Activated T-helper 17 cell treated with anti-CD3 and anti-CD28 coated beads, Interleukin-2, amount 50 U/mL, for 72 hours (primary cell): ENCODE data around the gene TTC6. TPM values are rescaled to one million over a fixed set of nuclear protein-coding genes. Genes with fewer than 3 reads are reported as not detected.

Source experiments
- ATAC-seq: fragments of 150-1000 bp; cut with Tn5 transposase; replicated peaks from 2 replicates; pipeline ENCODE4 v1.10.0; 2021; ENCODE audit warnings: mild to moderate bottlenecking, moderate library complexity
- H3K27ac Mint-ChIP-seq: one replicate; pipeline ENCODE4 v1.8.0; 2022; ENCODE audit warnings: mixed read lengths
- H3K27me3 Mint-ChIP-seq: one replicate; pipeline ENCODE4 v1.8.0; 2022; ENCODE audit warnings: mixed read lengths
- H3K36me3 Mint-ChIP-seq: one replicate; pipeline ENCODE4 v1.8.0; 2022; ENCODE audit warnings: low read depth, mild to moderate bottlenecking, mixed read lengths
- H3K4me1 Mint-ChIP-seq: one replicate; pipeline ENCODE4 v1.8.0; 2022; ENCODE audit warnings: mixed read lengths
- H3K4me3 Mint-ChIP-seq: one replicate; pipeline ENCODE4 v1.8.0; 2022; ENCODE audit warnings: mild to moderate bottlenecking, mixed read lengths
- H3K9me3 Mint-ChIP-seq: one replicate; pipeline ENCODE4 v1.8.0; 2022; ENCODE audit warnings: mixed read lengths
- total RNA-seq, 2 donors: library from RNA; stranded (reverse); gene quantifications; one replicate each; pipeline ENCODE4 v1.2.3, GENCODE V29; 2022

Gene TTC6
- total RNA-seq, 2 donors from 2014 or later = not detected

DNA sequence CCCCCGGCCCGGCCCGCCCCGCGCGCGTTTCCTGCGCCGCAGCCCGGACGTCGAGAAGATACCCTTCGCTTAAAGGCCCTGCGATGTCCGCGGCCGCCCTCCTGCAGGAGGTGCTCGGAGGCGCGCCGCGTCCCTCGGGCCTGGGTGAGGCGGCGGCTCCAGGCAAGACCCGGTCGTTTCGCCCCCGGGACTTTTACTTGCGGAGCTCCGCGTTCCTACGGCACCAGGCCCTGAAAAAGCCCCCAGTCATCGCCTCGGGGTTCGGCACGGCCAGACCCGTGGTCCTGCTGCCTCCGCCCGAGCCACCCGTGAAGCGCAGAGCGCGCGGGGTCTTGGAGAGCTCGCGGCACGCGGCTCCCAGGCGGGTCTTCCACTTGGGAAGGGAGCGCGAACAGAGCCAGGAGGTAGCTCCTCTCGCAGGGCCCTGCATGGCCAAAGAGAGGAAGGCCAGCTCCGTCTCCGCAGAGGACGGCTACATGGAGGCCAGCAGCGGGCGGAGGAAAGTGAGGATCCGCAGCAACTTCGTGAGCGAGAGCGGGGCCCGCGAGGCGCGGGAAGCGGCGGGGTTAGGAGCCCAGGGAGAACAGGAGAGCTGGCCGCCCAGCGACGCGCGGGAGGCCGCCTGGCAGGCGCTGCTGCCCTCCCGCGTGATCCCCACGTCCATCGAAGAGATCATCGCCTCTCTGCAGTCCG, 26.9 kb downstream of the TTC6 start:
- no peak for ATAC-seq
- H3K36me3 Mint-ChIP-seq = no peaks in the 10 kb centered on the region
- H3K9me3 Mint-ChIP-seq = peaks cover 4% of the 10 kb centered on the region
- H3K4me1 Mint-ChIP-seq = no peaks in the 10 kb centered on the region
- peaks cover 7% of the 10 kb centered on the region for H3K27me3 Mint-ChIP-seq
- H3K4me3 Mint-ChIP-seq = no peak overlapping the region
- no peak overlapping the region for H3K27ac Mint-ChIP-seq

GRCh38 chr14:37623426-37623951, 28.1 kb downstream of the TTC6 start:
- peaks cover 7% of the 10 kb centered on the region for H3K27me3 Mint-ChIP-seq
- no peaks in the 10 kb centered on the region for H3K36me3 Mint-ChIP-seq
- no peak overlapping the region for H3K27ac Mint-ChIP-seq
- peaks cover 4% of the 10 kb centered on the region for H3K9me3 Mint-ChIP-seq
- H3K4me1 Mint-ChIP-seq = no peaks in the 10 kb centered on the region
- no peak overlapping the region for H3K4me3 Mint-ChIP-seq
- ATAC-seq = no peak

- ATAC-seq = no peak
- no peak overlapping the region for H3K4me3 Mint-ChIP-seq
- H3K9me3 Mint-ChIP-seq = peaks cover 4% of the 10 kb centered on the region
- H3K36me3 Mint-ChIP-seq = no peaks in the 10 kb centered on the region
- H3K4me1 Mint-ChIP-seq = no peaks in the 10 kb centered on the region
- H3K27me3 Mint-ChIP-seq = peaks cover 7% of the 10 kb centered on the region
- no peak overlapping the region for H3K27ac Mint-ChIP-seq
These were observed 28.5 kb downstream of the TTC6 start for GRCh38 chr14:37623971-37624370.

DNA sequence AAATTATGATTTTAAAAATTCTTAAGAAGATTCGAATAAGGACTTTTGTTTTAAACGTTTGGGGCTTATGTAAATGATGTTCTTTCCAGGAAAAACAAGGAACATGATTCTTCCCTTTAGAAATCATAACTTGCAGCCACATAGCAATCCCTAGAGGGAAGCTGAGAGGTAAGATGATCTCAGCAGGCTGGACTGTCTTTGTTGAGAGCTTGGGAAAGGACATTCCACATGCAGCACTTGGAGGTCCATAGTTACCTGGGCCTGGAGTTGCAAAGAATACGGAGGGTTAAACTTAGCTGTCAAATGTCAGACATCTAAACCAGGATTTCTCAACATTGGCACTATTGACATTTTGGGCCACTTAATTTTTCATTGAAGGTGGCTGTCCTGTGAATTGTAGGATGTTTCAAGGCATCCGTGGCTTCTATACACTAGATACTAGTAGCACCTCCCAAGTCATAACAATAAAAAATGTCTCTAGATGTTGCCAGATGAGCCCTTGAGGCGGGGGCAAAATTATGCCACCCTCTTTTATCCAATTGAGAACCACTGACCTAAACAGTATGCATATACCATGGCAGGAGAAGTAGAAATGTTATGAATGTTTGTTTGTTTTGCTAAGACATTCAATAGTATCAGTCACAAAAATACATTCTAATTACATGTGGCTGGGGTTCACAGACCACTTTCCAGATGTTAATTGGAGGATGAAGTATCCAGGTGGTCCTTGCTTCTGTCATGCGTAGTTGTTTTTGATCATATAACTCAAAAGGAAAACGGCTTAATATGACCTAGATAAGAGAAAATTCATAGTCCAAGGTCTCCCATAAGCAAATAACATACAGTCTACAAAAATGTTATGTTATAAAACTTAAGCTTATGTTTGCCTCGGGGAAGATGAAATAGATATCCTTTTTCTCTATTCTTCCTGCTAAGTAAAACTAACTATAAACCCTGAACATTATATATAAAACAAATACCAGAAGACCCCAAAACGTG, 30.5 kb downstream of the TTC6 start:
- H3K4me1 Mint-ChIP-seq = no peaks in the 10 kb centered on the region
- peaks cover 5% of the 10 kb centered on the region for H3K27me3 Mint-ChIP-seq
- no peaks in the 10 kb centered on the region for H3K36me3 Mint-ChIP-seq
- H3K9me3 Mint-ChIP-seq = peaks cover 7% of the 10 kb centered on the region
- no peak for ATAC-seq
- H3K27ac Mint-ChIP-seq = no peak overlapping the region
- no peak overlapping the region for H3K4me3 Mint-ChIP-seq

DNA sequence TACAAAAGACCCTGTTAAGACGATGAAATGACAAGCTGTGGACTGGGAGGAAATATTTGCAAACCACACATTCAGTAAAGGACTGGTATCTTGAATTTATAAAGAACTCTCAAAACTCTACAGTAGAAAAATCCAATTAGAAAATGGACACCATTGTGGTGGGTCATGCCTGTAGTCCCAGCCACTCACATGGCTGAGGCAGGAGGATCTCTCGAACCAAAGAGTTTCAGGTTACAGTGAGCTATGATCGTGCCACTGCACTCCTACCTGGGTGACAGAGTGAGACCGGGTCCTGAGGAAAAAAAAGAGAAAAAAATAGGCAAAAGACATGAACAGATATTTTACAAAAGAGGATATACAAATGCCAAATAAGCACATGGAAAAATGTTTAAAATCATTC, 41.9 kb downstream of the TTC6 start:
- Mint-ChIP-seq H3K36me3 (no peaks in the 10 kb centered on the region), H3K4me1 (no peaks in the 10 kb centered on the region), H3K4me3 (no peak overlapping the region), H3K27ac (no peak overlapping the region), H3K9me3 (peaks cover 4% of the 10 kb centered on the region), H3K27me3 (no peaks in the 10 kb centered on the region)
- ATAC-seq = no peak

DNA sequence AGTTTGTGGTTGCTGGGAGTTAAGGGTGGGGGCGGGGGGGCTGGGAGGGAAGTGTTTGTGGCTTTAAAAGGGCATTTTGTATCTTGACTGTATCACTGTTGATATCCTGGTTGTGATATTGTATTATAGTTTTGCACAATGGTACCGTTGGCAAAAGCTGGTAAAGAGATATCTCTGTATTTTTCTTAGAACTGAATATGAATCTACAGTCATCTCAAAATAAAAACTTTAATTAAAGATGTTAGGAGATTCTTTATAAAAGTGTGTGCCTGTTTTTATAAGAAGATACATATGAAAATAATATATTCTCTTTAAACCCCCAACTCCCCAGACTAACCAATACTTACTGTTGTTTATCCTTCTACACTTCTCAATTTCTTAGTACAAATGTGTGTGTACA, 43.2 kb downstream of the TTC6 start:
- no peaks in the 10 kb centered on the region for H3K27me3 Mint-ChIP-seq
- ATAC-seq = no peak
- no peaks in the 10 kb centered on the region for H3K36me3 Mint-ChIP-seq
- no peak overlapping the region for H3K27ac Mint-ChIP-seq
- peaks cover 4% of the 10 kb centered on the region for H3K9me3 Mint-ChIP-seq
- H3K4me1 Mint-ChIP-seq = no peaks in the 10 kb centered on the region
- H3K4me3 Mint-ChIP-seq = no peak overlapping the region

GRCh38 chr14:37641117-37641516, 45.7 kb downstream of the TTC6 start:
- ATAC-seq = no peak

GRCh38 chr14:37642125-37642524, 46.7 kb downstream of the TTC6 start:
- H3K9me3 Mint-ChIP-seq = peaks cover 7% of the 10 kb centered on the region

More at GRCh38 chr14:37641117-37641516, 45.7 kb downstream of the TTC6 start:
- Mint-ChIP-seq H3K9me3 (peaks cover 7% of the 10 kb centered on the region), H3K36me3 (no peaks in the 10 kb centered on the region), H3K27ac (no peak overlapping the region), H3K4me3 (no peak overlapping the region), H3K27me3 (no peaks in the 10 kb centered on the region), H3K4me1 (no peaks in the 10 kb centered on the region)

DNA sequence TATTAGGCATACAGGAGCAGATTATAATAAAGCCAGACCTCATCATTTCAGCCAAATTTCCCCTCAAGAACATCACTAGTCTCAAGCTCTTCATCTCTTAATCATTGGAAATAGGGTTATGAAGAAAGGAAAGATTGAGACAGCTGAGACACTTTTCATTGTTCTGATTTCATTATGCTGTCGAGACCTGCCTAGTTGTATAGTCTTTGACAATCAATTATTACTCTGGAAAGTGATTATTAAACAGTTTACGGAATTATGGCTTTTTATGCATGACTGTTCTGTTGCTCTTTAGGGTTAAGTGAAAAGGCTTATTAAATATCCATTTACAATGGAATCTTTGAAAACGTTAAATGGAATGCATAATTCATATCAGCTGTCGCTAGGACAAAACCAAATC, 48.3 kb downstream of the TTC6 start:
- Mint-ChIP-seq H3K27me3 (no peaks in the 10 kb centered on the region), H3K27ac (no peak overlapping the region), H3K4me1 (no peaks in the 10 kb centered on the region), H3K9me3 (peaks cover 7% of the 10 kb centered on the region), H3K36me3 (no peaks in the 10 kb centered on the region), H3K4me3 (no peak overlapping the region)
- no peak for ATAC-seq

More at GRCh38 chr14:37642125-37642524, 46.7 kb downstream of the TTC6 start:
- ATAC-seq = no peak
- Mint-ChIP-seq H3K27me3 (no peaks in the 10 kb centered on the region), H3K4me3 (no peak overlapping the region), H3K27ac (no peak overlapping the region), H3K4me1 (no peaks in the 10 kb centered on the region), H3K36me3 (no peaks in the 10 kb centered on the region)

Other genes with a start within 250 kb of the TTC6 start
- under 1 TPM in 1 of 2 donors, not detected in 1; 0.21 TPM for gene FOXA1, start 380 bp upstream of the TTC6 start, total RNA-seq